Thyroid gland (tissue), 4 donors: ENCODE results near the gene SLC1A7.

Source experiments
- POLR2A ChIP-seq, 2 donors: fragments of 450-650 bp; IDR thresholded peaks; one replicate each; pipeline ENCODE4 v1.6.1; 2017; ENCODE audit warnings: antibody characterized with exemption in 2 of 2, mild to moderate bottlenecking in 2 of 2, moderate library complexity in 1 of 2
- TF ChIP-seq, protein P1 (sequence below), 6 experiments: fragments of 200-600 bp in 3 of 6; fragments of 450-650 bp in 3 of 6; sonication (generic) in 3 of 6; IDR thresholded peaks; one replicate each; pipeline ENCODE4 v1.5.1; 2016 to 2019; ENCODE audit warnings: antibody characterized with exemption in 6 of 6, mild to moderate bottlenecking in 2 of 6, inconsistent platforms in 1 of 6, moderate library complexity in 1 of 6

DNA sequence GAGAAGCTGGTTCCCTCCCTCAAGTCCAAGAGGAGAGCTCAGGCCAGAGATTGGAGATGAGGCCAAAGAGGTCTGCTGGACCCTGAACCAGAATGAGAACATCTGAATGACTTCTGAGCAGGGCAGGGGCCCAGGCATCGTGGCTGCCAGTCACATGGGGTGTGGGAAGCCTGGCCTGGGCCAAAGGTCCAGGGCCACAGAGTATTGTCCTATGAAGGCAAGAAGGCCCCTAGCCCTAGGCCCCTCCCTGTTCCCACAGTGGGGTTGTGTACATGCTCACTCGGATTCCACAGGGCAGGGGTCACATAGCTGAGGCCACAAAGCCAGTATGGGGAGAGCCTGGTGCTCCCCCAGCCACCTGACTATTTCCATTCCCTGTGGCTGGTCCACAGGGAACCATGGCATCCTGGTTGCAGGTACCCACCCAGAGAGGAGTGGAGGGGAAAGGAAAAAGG is 18.5 kb upstream of the SLC1A7 start:
- no peak for TF ChIP-seq POLR2A (IDR thresholded peaks at IDR 0.05)
- TF ChIP-seq, protein P1, sequence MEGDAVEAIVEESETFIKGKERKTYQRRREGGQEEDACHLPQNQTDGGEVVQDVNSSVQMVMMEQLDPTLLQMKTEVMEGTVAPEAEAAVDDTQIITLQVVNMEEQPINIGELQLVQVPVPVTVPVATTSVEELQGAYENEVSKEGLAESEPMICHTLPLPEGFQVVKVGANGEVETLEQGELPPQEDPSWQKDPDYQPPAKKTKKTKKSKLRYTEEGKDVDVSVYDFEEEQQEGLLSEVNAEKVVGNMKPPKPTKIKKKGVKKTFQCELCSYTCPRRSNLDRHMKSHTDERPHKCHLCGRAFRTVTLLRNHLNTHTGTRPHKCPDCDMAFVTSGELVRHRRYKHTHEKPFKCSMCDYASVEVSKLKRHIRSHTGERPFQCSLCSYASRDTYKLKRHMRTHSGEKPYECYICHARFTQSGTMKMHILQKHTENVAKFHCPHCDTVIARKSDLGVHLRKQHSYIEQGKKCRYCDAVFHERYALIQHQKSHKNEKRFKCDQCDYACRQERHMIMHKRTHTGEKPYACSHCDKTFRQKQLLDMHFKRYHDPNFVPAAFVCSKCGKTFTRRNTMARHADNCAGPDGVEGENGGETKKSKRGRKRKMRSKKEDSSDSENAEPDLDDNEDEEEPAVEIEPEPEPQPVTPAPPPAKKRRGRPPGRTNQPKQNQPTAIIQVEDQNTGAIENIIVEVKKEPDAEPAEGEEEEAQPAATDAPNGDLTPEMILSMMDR (IDR thresholded peaks at IDR 0.05) = no peak
